Vagina (tissue), 2 donors: Measurements from ENCODE around the gene VAT1. TPM values are rescaled to one million over a fixed set of nuclear protein-coding genes. Genes with fewer than 3 reads are reported as not detected.
"Not testable (repeated sequence)": the region's sequence is repeated elsewhere in the genome, so short reads cannot be mapped to it uniquely, and the experiment has no call there.

Experiments
- DNase-seq, 2 donors: peaks; one replicate each; pipeline ENCODE4 v3.0.0-alpha.2; 2017; ENCODE audit errors: extremely low spot score in 2 of 2
- H3K27ac ChIP-seq: fragments of 200-600 bp; sonication (generic); one replicate; pipeline ENCODE4 v1.5.1; 2019
- H3K27me3 ChIP-seq: fragments of 200-600 bp; sonication (generic); one replicate; pipeline ENCODE4 v1.5.1; 2019
- H3K36me3 ChIP-seq, 2 donors: fragments of 200-600 bp; sonication (generic); one replicate each; pipeline ENCODE4 v1.5.1; 2017 to 2019
- H3K4me1 ChIP-seq: fragments of 200-600 bp; sonication (generic); one replicate; pipeline ENCODE4 v1.5.1; 2019
- H3K4me3 ChIP-seq, 2 donors: fragments of 200-600 bp; sonication (generic); 1 replicate in 1 of 2; 2 replicates in 1 of 2; pipeline ENCODE4 v1.5.1; 2016 to 2019
- H3K9me3 ChIP-seq: fragments of 200-600 bp; sonication (generic); one replicate; pipeline ENCODE4 v1.5.1; 2019
- CTCF ChIP-seq, 3 experiments: fragments of 450-650 bp in 2 of 3; fragments of 200-600 bp in 1 of 3; sonication (generic) in 1 of 3; IDR thresholded peaks; one replicate each; pipeline ENCODE4 v1.5.1; 2017 to 2019; ENCODE audit warnings: antibody characterized with exemption in 3 of 3, mild to moderate bottlenecking in 2 of 3, moderate library complexity in 2 of 3
- POLR2A ChIP-seq, 2 donors: fragments of 450-650 bp; IDR thresholded peaks; one replicate each; pipeline ENCODE4 v1.6.1; 2017; ENCODE audit warnings: antibody characterized with exemption in 2 of 2, mild to moderate bottlenecking in 2 of 2, moderate library complexity in 2 of 2
- POLR2AphosphoS5 ChIP-seq, 2 donors: sonication (generic); formaldehyde crosslinking; IDR thresholded peaks; one replicate each; pipeline ENCODE4 v1.9.0; 2017; ENCODE audit warnings: antibody characterized with exemption in 2 of 2, mild to moderate bottlenecking in 2 of 2, low read depth in 1 of 2; ENCODE audit not compliant: insufficient read depth in 1 of 2
- intact Hi-C: fragments of 100-400 bp; cut with DNase I; formaldehyde crosslinking; loops from one replicate; pipeline ENCODE4 v1.15.1; 2023
- total RNA-seq: library from RNA; depleted of rRNA; stranded (reverse); fragments of >200 nt; gene quantifications from one replicate; pipeline ENCODE4 v1.2.3, GENCODE V29; 2016

Gene VAT1
- total RNA-seq, 1 donor from 2014 or later, result 179 TPM

- intact Hi-C loops, result no loop called here
- TF ChIP-seq POLR2AphosphoS5 (IDR thresholded peaks at IDR 0.05; ENCODE audit: insufficient read depth in 1 of 2, low read depth in 1 of 2) (peak; percentile 99 to 100), CTCF (IDR thresholded peaks at IDR 0.05) (peak; percentile 67 to 95 (median 79)), POLR2A (IDR thresholded peaks at IDR 0.05) (peak in 1 of 2 donors; percentile 70)
- peaks cover 0 to 26% of the 10 kb centered on the region in 2 donors for H3K36me3 ChIP-seq
- peak within 1 kb of the TSS; percentile 76 to 86 for H3K4me3 ChIP-seq
- peak within 1 kb of the TSS; percentile 83 for H3K27ac ChIP-seq
- no peaks in the 10 kb centered on the region for H3K9me3 ChIP-seq
- no peaks in the 10 kb centered on the region for H3K27me3 ChIP-seq
- H3K4me1 ChIP-seq, result peaks cover 24% of the 10 kb centered on the region
- DNase-seq, result peak; percentile 98 to 100
Observed at GRCh38 chr17:42997984-42998938, 23.9 kb downstream of the VAT1 start, which contains the start of gene RPL27. Gene RPL27, plus strand, starts transcription at chr17:42998419. Its CDS starts 332 bp downstream, at chr17:42998751.

DNA sequence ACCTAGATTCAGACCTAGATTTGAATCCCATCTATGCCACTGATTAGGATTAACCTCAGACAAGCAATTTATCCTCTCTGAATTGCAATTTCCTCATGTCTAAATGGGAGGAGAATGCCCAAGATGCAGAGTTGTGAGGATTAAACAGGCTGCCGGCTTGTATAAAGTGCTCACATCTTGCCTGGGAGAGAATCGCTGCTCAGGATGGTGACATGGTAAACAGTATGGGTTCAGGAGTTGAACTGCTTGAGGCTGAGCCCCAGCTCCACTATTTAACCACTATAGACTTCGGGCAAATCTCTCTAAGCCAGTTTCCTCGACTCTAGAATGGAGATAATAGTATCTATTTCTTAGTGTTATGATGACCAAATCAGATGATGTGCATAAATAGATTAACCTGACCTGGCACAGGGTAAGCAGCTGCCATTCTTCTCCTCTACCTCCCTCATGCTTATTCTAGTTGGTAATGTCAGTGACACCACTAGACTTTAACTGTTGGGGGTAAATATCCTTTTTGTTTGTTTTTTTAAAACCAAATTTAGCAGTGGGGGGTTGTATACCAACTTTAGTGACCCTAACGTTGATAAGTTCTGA, 24.7 kb downstream of the VAT1 start:
- intact Hi-C loops, result no loop called here
- Histone ChIP-seq H3K36me3 (peaks cover 0 to 26% of the 10 kb centered on the region in 2 donors), H3K9me3 (no peaks in the 10 kb centered on the region), H3K4me3 (peak overlapping the region; percentile 6 to 86), H3K27me3 (no peaks in the 10 kb centered on the region), H3K4me1 (peaks cover 24% of the 10 kb centered on the region), H3K27ac (peak overlapping the region; percentile 83)
- TF ChIP-seq POLR2A (IDR thresholded peaks at IDR 0.05) (no peak), CTCF (IDR thresholded peaks at IDR 0.05) (no peak), POLR2AphosphoS5 (IDR thresholded peaks at IDR 0.05; ENCODE audit: insufficient read depth in 1 of 2, low read depth in 1 of 2) (no peak)
- DNase-seq, result no peak

GRCh38 chr17:42993913-42994312, 28.3 kb downstream of the VAT1 start:
- intact Hi-C loops, result not testable (repeated sequence)

DNA sequence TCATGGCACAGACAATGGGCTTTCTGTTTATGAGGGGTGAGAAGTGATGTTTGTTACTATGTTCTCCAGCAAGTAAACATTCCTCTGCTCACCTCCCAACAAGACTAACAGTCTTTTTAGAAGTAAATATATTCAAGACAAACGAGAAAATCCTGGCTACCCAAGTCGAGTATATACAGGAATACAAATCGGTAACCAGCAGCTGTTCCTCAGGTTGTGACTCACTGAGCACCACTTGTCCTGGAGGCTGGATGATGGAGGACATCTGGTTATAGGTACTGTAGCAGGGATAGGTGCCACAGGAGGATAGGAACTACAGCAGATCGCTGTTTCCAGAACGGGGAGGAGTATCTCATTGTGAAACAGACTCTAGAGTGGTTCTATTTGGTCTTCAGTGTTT, 29.3 kb downstream of the VAT1 start:
- TF ChIP-seq CTCF (IDR thresholded peaks at IDR 0.05), result no peak
- TF ChIP-seq POLR2A (IDR thresholded peaks at IDR 0.05), result no peak
- TF ChIP-seq POLR2AphosphoS5 (IDR thresholded peaks at IDR 0.05; ENCODE audit: insufficient read depth in 1 of 2, low read depth in 1 of 2), result no peak
- H3K27ac ChIP-seq, result no peak overlapping the region
- intact Hi-C loops, result no loop called here
- H3K4me1 ChIP-seq, result peaks cover 8% of the 10 kb centered on the region
- no peak overlapping the region for H3K4me3 ChIP-seq
- H3K27me3 ChIP-seq, result no peaks in the 10 kb centered on the region
- no peak for DNase-seq
- H3K9me3 ChIP-seq, result no peaks in the 10 kb centered on the region
- H3K36me3 ChIP-seq, result peaks cover 0 to 48% of the 10 kb centered on the region in 2 donors

More at GRCh38 chr17:42993913-42994312, 28.3 kb downstream of the VAT1 start:
- H3K27me3 ChIP-seq, H3K4me3 ChIP-seq, H3K9me3 ChIP-seq, DNase-seq, H3K27ac ChIP-seq: not testable (repeated sequence)
- Histone ChIP-seq H3K36me3 (peaks cover 0 to 38% of the 10 kb centered on the region in 2 donors), H3K4me1 (peaks cover 11% of the 10 kb centered on the region)

- Histone ChIP-seq H3K27me3 (no peaks in the 10 kb centered on the region), H3K36me3 (peaks cover 0 to 56% of the 10 kb centered on the region in 2 donors), H3K27ac (no peak overlapping the region), H3K4me3 (no peak overlapping the region), H3K9me3 (no peaks in the 10 kb centered on the region), H3K4me1 (no peaks in the 10 kb centered on the region)
- TF ChIP-seq POLR2A (IDR thresholded peaks at IDR 0.05) (no peak), CTCF (IDR thresholded peaks at IDR 0.05) (no peak), POLR2AphosphoS5 (IDR thresholded peaks at IDR 0.05; ENCODE audit: insufficient read depth in 1 of 2, low read depth in 1 of 2) (no peak)
- intact Hi-C loops, result no loop called here
- DNase-seq, result no peak
Observed at GRCh38 chr17:42991471-42991870, 30.7 kb downstream of the VAT1 start.
